HG02870 (cell line): ENCODE results near the gene GPR82.
"Not testable (repeated sequence)": the region's sequence is repeated elsewhere in the genome, so short reads cannot be mapped to it uniquely, and the experiment has no call there.

Experiments
- ATAC-seq: cut with Tn5 transposase; IDR thresholded peaks from one replicate; pipeline ENCODE4 v1.9.1; 2021; ENCODE audit warnings: mild to moderate bottlenecking, moderate library complexity; ENCODE audit not compliant: unreplicated experiment

The GPR82 gene

DNA sequence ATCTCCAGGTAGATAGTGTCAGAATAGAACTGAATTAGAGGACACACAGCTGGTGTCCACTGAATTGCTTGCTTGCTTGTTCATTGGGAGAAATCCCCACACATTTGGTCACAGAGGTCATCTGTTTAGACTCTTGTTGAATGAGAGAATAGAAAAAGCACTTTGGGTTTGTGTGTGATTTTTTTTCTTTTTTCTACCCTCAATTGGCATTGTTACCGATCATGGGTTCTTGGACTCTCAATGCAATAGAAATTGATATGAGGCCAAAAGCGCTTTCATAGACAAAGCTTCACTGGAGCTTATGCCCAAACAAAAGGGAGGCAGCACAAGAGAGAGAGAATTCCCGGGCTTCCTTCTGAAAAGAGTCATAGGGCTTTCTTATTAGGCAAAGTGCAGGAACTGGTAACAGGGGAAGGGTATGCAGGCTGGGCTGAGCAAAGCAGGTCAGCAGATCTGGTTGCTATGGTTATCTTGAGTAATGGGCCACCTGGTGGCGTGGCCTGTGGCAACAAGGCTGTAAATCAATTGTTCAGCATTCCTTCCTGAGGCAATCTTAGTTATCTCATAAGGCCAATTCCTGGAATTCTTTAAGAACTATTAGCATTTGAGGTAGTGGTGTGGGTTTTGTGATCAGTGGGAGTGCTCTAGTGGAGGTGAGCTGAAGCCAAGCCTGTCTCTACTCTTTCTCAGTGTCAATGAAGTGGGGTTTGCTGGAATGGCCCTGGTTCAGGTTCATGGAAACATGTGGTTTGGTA is 5.3 kb upstream of the GPR82 start:
- no peak for ATAC-seq

- not testable (repeated sequence) for ATAC-seq
Observed at GRCh38 chrX:41719610-41720009, 4.4 kb upstream of the GPR82 start.

DNA sequence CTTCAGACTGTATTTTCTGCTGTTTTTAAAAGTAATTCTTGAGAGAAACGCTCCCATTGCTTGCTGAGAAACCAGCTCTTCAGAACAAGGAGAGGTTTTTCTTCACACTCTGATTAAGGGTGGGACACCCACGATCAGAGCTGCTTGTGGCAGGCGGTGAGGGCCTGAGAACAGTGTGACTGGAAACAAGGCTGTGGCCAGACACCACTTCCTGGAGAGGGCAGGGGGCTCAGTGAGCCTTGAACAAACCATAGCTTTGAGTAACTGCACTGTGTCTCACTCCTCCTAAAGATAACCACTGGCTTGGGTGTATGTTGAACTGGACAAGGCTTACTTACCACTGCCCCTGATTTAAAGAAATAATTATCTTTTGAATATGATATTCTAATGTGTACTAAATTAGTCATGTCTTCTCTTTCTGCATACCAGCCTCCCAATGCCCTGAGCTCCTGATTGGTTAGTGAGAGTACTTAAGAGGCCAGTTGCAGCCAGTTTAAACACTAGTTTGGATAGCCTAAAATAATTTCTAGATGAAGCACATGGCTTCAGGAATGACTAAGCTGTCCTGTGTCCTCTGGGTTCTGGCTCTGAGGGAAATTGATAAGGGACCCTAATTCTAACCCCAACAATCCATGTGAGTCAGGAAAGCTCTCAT is 3.7 kb upstream of the GPR82 start:
- ATAC-seq: peak; percentile 79

- ATAC-seq: no peak
Observed at GRCh38 chrX:41721590-41721989, 2.4 kb upstream of the GPR82 start.

- ATAC-seq: no peak
Observed at GRCh38 chrX:41722214-41722613, 1.8 kb upstream of the GPR82 start.

- no peak for ATAC-seq
Observed at GRCh38 chrX:41722816-41723618, 964 bp upstream of the GPR82 start.

DNA sequence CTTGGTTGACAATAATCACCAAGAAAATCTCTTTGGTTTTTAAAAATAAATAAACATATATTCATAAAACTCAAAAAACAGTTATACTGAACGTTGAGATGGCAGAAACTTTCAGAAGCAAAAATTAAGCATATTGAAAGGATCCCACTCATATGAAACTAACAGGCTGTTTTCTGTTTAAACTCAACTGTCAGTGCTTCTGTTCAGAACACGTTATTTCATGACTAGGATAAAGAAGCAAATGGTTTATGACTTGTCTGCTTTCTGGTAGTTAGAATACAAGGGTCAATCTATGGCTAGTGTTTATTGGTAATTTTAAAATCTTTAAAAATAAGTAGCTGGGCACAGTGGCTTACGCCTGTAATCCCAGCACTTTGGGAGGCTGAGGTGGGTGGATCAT is 4.1 kb downstream of the GPR82 start:
- ATAC-seq: no peak

DNA sequence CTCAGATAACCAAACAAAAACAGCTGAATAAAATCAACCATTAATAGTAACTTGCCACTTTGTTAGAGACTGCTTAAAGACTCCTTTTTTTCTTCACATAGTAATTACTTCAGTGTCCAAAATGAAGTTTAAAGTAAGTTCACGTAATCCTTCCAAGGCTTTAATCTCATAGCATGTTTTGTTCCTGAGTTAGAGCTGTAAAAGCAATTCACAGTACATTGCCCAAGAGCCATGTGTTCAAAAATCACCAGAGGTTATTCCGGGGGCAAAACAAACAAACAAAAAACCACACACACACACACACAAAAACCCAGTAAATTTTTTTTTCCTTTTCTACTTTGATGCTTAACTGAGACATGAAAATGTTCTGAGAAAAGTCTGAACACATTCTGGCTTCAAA is 6.1 kb downstream of the GPR82 start:
- no peak for ATAC-seq

DNA sequence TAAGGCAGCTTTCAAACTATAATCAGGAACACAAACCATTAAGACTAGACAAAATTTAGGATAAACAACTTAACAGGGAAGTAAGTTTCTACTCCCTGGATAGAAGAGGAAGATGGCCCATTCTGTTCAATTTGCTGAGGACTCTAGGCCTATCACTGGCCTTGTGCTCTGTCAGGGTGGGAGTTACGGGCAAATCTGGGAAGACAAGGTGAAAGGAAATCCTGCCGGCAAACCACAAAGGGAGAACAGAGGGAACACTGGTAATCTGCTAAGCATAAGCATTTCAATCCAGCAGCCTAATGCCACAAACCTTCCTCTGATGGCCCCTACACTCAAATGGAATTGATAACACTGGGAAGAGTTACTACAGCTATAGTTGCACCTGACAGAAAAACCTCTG is 8.3 kb downstream of the GPR82 start:
- ATAC-seq: no peak

GRCh38 chrX:41733939-41734338 is 10.0 kb downstream of the GPR82 start:
- ATAC-seq: peak; percentile 94

GRCh38 chrX:41734530-41734929 is 10.5 kb downstream of the GPR82 start:
- no peak for ATAC-seq

GRCh38 chrX:41737065-41737464 is 13.1 kb downstream of the GPR82 start:
- no peak for ATAC-seq

DNA sequence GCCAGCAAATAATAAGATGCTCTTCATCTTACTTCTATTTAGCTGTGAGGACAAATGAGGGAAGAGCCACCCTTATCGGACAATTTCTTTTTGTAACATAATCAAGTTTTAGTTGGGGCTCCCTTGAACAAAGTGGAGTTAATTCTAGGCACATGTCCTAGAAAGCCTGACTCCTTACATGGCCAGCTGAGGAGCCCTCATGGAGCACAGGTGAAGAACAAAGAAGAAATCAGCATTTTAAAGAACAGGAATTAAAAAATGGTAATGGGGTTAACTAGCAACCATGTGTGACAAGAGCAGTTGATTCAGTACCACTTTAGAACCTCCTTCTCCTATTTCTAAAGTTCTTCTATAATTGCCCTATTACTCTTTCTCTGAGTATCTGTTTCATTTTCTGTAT is 15.9 kb downstream of the GPR82 start:
- ATAC-seq: no peak

DNA sequence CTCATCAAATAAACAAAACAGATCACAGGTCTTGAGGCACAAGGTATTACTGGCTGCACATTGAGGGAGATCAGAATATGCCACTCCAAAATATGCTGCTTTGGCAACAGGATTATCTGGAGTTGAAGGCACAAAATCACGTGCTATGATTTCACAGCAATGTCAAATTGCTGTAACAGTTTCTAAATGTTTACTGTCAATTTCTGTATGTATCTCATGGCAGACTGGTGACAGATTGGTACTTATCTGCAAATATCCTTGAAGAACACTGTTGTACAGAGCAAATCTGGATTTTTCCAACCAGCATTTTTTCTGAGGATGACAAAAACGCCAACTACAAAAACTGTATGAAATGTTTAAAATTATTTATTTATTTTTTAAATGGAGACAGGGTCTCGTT is 26.7 kb downstream of the GPR82 start:
- no peak for ATAC-seq

DNA sequence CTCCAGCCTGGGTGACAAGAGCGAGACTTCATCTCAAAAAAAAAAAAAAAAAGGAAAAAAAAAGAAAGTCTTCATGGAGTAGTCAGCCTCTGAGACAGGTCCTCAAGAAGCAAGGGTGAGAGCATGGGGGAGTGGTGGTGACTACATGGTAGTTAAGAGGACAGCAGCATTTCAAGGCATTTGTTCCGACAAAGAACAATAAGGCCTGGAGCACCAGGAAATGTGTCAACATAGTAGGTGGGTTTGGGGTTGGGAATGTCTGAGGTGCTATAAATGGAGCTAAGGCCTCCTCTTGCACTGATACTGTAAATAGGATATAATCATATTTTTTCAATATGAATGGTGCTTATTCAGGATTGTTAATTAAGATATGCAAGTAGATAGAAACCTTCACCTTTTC is 34.4 kb downstream of the GPR82 start:
- no peak for ATAC-seq

DNA sequence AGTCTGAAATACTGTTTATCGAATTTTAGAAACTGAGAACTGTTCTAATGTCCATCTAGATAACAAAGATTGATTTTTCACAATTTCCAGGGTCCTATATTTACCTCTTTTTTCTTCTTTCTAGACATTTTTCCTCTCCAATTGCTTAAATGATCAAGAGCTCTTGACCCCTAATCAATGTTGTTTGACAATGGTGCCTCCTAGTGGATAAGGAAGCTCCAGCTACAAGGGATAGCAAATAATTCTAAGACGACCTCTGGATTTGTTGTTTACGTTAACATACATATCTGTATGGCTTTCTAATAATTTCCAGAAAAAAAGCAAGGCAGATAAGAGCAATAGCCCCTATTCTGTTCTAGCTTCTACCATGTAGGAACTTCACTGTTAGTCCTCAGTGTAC is 35.8 kb downstream of the GPR82 start:
- ATAC-seq: no peak

DNA sequence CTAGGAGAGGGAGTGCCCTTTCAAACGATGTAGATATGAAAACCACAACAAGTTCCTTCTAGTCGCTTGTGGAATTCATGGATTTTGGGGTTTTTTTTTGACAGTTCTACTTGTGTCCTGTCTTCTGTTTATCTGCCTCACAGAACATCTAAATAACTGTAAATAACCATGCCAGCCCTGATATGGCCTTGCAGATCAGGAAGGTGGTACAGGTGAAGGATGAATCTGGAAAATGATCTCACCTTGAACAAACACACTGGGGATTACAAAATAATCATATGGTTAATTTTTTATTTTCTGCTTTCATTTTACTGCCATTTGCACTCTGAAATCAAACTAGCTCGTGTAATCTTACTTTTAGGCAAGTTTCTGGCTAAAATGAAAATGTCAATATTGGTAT is 37.2 kb downstream of the GPR82 start:
- ATAC-seq: no peak

DNA sequence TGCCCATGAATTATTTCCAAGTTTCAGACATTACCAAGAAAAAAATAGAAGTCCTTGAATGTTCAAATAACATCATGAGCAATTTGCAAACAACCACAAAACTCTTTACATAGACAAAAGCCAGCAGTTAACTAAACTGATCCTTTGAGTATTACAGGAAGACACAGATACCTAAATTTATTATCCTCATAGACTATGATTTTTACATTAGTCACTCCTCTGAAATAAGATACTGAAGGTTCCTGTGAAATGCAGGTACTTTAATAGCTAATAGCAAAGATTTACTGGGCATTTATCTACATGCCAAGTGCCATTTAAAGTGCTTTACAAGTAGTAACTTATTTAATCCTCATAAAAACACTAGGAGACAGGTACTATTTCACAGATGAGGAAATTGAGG is 37.7 kb downstream of the GPR82 start:
- no peak for ATAC-seq

DNA sequence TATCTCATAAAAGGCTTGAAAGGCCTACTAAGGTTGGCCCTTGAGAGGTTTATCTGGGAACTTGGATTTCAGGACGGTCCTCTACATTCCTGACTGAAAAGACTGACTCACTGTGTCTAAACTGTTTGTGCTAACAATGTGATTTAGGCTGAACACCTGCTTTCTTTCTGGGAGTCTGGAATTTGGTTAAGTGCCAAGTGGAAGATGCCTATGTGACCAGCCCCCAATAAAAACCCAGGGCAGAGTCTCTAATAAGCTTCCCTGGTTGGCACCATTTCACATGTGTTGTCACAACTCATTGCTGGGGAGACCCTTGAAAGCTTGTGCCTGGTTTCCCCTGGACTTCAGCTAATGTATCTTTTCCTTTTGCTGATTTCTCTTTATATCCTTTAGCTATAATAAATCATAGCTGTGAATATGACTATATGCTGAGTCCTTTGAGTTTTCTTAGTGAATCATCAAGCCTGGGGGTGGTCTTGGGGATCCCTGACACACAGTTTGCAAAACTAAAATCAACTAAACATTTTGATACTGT is 55.1 kb downstream of the GPR82 start:
- no peak for ATAC-seq
